Measurements from ENCODE around the gene SH3RF3. TPM values are rescaled to one million over a fixed set of nuclear protein-coding genes. Genes with fewer than 3 reads are reported as not detected.
A peak's percentile ranks its signal among the peaks of the same experiment; 100 is the strongest.

SH3RF3 gene
- total and polyA plus RNA-seq, 10 of the 15 experiments (the other 5 are each of a cell fraction or from before 2014, with no cell fraction given) = 0.08 to 8.8 (median 2.3) TPM

DNA sequence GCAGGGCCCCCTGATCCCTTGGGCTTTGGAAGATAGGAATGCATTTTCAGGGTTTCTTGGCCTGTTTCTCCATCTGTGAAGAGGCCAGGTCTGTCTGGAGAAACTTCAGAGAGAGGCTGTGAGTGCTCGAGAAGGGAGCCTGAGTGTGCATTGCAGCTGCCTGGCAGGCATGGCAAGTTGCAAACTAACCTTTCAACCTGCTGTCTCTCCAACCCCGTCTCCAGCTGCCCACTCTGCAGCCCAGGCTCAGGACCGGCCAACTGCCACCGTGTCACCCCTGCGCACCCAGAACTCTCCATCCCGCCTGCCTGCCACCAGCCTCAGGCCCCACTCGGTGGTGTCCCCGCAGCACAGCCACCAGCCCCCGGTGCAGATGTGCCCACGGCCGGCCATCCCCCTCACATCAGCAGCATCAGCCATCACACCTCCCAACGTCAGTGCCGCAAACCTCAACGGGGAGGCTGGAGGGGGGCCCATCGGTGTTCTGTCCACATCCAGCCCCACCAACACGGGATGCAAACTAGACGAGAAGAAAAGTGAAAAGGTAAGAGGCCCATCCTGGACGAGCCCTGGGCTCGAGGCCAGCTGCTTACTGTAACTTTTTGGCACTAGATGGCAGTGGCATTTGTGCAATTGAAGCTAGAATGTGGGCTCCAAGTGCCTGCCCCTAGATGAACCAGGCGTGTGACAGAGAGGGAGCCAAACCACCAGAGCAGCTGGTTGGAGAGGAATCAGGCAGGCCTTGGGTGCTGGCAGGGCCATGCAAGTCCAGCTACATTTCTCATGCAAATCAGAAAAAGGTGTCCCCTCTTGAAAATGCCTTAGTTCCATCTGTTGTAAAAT is 320.2 kb downstream of the SH3RF3 start:
- DNase-seq (ENCODE audit: low read depth, low spot score) (no peak), ATAC-seq (peak; percentile 34; the same call in 2 of the 3 replicates), FAIRE-seq (no peak)
- ChIA-PET RAD21 (ENCODE audit: unreplicated experiment) (no interaction called here), SMC1A (ENCODE audit: uncharacterized antibody, unreplicated experiment) (interaction anchor here (1.0 to 1.2 kb wide), 3 partner anchors 58 to 300 kb away, joined by 3 to 5 read pairs (median 4); no protein-coding TSS in a partner anchor), POLR2A (no interaction called here), CTCF (interaction anchor here (1.9 kb wide), 1 partner anchor 61 kb away, joined by 8 read pairs; no protein-coding TSS in a partner anchor)
- Histone ChIP-seq H3K4me3 (no peak overlapping the region), H3K4me1 (ENCODE audit: control insufficient read depth, insufficient read depth, low read length) (no peaks in the 10 kb centered on the region), H3K36me3 (ENCODE audit: control insufficient read depth in 2 of 2, insufficient read depth in 2 of 2, low read length in 1 of 2) (no peaks in the 10 kb centered on the region), H3K9me3 (replicated peaks; ENCODE audit: control insufficient read depth, insufficient read depth, low read length) (no peaks in the 10 kb centered on the region; the same call in 2 of the 3 replicates), H2AFZ (ENCODE audit: control insufficient read depth, low read depth, low read length) (no peak overlapping the region), H4K20me1 (ENCODE audit: control insufficient read depth, insufficient read depth) (no peaks in the 10 kb centered on the region), H3K9ac (ENCODE audit: control insufficient read depth, insufficient read depth, low read length) (no peak overlapping the region), H3K4me2 (ENCODE audit: control insufficient read depth, insufficient read depth) (no peak overlapping the region), H3K27ac (ENCODE audit: control insufficient read depth, insufficient read depth) (no peak overlapping the region), H3K79me2 (ENCODE audit: control insufficient read depth, insufficient read depth, low read length) (no peaks in the 10 kb centered on the region), H3K27me3 (replicated peaks in 1 of 2; ENCODE audit: control insufficient read depth in 2 of 2, insufficient read depth in 2 of 2, low read length in 1 of 2) (no peaks in the 10 kb centered on the region)
- WGBS (ENCODE audit: insufficient coverage, insufficient replicate concordance, low lambda C conversion rate, missing lambda C conversion rate) = 47% methylated on average over 19 of the region's 20 CpGs
- no TSS peak for BruUV-seq (replicated peaks)
- in situ Hi-C loops (cut with MboI) = no loop called here
- intact Hi-C loops (cut with micrococcal nuclease; ENCODE audit: unreplicated experiment) = no loop called here
- TF ChIP-seq, protein P1, sequence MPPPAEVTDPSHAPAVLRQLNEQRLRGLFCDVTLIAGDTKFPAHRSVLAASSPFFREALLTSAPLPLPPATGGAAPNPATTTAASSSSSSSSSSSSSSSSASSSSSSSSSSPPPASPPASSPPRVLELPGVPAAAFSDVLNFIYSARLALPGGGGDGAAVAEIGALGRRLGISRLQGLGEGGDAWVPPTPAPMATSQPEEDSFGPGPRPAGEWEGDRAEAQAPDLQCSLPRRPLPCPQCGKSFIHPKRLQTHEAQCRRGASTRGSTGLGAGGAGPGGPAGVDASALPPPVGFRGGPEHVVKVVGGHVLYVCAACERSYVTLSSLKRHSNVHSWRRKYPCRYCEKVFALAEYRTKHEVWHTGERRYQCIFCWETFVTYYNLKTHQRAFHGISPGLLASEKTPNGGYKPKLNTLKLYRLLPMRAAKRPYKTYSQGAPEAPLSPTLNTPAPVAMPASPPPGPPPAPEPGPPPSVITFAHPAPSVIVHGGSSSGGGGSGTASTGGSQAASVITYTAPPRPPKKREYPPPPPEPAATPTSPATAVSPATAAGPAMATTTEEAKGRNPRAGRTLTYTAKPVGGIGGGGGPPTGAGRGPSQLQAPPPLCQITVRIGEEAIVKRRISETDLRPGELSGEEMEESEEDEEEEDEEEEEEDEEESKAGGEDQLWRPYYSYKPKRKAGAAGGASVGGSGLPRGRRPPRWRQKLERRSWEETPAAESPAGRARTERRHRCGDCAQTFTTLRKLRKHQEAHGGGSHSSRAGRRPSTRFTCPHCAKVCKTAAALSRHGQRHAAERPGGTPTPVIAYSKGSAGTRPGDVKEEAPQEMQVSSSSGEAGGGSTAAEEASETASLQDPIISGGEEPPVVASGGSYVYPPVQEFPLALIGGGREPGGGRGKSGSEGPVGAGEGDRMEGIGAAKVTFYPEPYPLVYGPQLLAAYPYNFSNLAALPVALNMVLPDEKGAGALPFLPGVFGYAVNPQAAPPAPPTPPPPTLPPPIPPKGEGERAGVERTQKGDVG (CRISPR knock-in tag; IDR thresholded peaks at IDR 0.05) = no peak
- TF ChIP-seq POU2F2 (IDR thresholded peaks at IDR 0.05; ENCODE audit: borderline replicate concordance, low read depth, low read length) (no peak), MEF2B (IDR thresholded peaks at IDR 0.05; ENCODE audit: partially characterized antibody, poor library complexity, severe bottlenecking) (no peak), ZZZ3 (IDR thresholded peaks at IDR 0.05; ENCODE audit: control insufficient read depth, insufficient read length, low read depth) (no peak), YBX1 (IDR thresholded peaks at IDR 0.05) (no peak), ZSCAN29 (IDR thresholded peaks at IDR 0.05) (no peak), GABPA (IDR thresholded peaks at IDR 0.05; ENCODE audit: low read depth) (no peak), CHD4 (IDR thresholded peaks at IDR 0.05) (no peak), SP1 (IDR thresholded peaks at IDR 0.05; ENCODE audit: low read depth, low read length) (no peak)
- TF ChIP-seq, protein P2, sequence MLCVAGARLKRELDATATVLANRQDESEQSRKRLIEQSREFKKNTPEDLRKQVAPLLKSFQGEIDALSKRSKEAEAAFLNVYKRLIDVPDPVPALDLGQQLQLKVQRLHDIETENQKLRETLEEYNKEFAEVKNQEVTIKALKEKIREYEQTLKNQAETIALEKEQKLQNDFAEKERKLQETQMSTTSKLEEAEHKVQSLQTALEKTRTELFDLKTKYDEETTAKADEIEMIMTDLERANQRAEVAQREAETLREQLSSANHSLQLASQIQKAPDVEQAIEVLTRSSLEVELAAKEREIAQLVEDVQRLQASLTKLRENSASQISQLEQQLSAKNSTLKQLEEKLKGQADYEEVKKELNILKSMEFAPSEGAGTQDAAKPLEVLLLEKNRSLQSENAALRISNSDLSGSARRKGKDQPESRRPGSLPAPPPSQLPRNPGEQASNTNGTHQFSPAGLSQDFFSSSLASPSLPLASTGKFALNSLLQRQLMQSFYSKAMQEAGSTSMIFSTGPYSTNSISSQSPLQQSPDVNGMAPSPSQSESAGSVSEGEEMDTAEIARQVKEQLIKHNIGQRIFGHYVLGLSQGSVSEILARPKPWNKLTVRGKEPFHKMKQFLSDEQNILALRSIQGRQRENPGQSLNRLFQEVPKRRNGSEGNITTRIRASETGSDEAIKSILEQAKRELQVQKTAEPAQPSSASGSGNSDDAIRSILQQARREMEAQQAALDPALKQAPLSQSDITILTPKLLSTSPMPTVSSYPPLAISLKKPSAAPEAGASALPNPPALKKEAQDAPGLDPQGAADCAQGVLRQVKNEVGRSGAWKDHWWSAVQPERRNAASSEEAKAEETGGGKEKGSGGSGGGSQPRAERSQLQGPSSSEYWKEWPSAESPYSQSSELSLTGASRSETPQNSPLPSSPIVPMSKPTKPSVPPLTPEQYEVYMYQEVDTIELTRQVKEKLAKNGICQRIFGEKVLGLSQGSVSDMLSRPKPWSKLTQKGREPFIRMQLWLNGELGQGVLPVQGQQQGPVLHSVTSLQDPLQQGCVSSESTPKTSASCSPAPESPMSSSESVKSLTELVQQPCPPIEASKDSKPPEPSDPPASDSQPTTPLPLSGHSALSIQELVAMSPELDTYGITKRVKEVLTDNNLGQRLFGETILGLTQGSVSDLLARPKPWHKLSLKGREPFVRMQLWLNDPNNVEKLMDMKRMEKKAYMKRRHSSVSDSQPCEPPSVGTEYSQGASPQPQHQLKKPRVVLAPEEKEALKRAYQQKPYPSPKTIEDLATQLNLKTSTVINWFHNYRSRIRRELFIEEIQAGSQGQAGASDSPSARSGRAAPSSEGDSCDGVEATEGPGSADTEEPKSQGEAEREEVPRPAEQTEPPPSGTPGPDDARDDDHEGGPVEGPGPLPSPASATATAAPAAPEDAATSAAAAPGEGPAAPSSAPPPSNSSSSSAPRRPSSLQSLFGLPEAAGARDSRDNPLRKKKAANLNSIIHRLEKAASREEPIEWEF (IDR thresholded peaks at IDR 0.05; ENCODE audit: insufficient replicate concordance, low read depth, low read length) = no peak
- TF ChIP-seq, protein P3, sequence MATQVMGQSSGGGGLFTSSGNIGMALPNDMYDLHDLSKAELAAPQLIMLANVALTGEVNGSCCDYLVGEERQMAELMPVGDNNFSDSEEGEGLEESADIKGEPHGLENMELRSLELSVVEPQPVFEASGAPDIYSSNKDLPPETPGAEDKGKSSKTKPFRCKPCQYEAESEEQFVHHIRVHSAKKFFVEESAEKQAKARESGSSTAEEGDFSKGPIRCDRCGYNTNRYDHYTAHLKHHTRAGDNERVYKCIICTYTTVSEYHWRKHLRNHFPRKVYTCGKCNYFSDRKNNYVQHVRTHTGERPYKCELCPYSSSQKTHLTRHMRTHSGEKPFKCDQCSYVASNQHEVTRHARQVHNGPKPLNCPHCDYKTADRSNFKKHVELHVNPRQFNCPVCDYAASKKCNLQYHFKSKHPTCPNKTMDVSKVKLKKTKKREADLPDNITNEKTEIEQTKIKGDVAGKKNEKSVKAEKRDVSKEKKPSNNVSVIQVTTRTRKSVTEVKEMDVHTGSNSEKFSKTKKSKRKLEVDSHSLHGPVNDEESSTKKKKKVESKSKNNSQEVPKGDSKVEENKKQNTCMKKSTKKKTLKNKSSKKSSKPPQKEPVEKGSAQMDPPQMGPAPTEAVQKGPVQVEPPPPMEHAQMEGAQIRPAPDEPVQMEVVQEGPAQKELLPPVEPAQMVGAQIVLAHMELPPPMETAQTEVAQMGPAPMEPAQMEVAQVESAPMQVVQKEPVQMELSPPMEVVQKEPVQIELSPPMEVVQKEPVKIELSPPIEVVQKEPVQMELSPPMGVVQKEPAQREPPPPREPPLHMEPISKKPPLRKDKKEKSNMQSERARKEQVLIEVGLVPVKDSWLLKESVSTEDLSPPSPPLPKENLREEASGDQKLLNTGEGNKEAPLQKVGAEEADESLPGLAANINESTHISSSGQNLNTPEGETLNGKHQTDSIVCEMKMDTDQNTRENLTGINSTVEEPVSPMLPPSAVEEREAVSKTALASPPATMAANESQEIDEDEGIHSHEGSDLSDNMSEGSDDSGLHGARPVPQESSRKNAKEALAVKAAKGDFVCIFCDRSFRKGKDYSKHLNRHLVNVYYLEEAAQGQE (IDR thresholded peaks at IDR 0.05; ENCODE audit: low read depth, low read length) = no peak

Data from GM12878 (cell line).